ENCODE data around the gene ETS2. TPM values are rescaled to one million over a fixed set of nuclear protein-coding genes. Genes with fewer than 3 reads are reported as not detected.

Gene ETS2
- polyA plus RNA-seq, 1 experiment, result 18.8 TPM

DNA sequence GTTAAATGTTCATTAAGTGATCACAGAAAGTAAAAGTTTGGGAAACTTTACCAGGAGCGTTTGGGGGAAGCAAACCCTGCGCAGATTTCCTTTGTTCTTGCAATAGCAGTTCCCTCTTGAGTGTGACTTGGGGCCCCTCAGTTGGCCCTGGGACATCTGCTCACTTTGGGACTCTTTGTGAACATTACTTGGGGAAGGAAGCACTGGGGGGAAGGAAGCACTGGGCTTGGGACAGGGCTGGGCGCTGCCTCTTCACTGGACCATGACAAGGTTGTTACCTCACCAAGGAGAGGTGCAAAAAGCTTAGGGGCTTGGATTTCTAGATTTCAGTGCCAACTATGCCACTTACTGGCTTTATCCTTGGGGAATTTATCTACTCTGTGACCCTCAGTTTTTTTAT is 63.5 kb downstream of the ETS2 start:
- DNase-seq (ENCODE audit: low read depth), result no peak
- Histone ChIP-seq H3K27me3 (ENCODE audit: control insufficient read depth, insufficient read depth, low read length) (0 out of 2 replicates have a peak, but pooled peaks cover 2% of the 10 kb centered on the region), H3K4me3 (ENCODE audit: low read depth, low read length) (no peak overlapping the region), H3K36me3 (ENCODE audit: control insufficient read depth, insufficient read depth, low read length) (no peaks in the 10 kb centered on the region)
- ChIA-PET POLR2A (no interaction called here), CTCF (no interaction called here)
- TF ChIP-seq, protein P1, sequence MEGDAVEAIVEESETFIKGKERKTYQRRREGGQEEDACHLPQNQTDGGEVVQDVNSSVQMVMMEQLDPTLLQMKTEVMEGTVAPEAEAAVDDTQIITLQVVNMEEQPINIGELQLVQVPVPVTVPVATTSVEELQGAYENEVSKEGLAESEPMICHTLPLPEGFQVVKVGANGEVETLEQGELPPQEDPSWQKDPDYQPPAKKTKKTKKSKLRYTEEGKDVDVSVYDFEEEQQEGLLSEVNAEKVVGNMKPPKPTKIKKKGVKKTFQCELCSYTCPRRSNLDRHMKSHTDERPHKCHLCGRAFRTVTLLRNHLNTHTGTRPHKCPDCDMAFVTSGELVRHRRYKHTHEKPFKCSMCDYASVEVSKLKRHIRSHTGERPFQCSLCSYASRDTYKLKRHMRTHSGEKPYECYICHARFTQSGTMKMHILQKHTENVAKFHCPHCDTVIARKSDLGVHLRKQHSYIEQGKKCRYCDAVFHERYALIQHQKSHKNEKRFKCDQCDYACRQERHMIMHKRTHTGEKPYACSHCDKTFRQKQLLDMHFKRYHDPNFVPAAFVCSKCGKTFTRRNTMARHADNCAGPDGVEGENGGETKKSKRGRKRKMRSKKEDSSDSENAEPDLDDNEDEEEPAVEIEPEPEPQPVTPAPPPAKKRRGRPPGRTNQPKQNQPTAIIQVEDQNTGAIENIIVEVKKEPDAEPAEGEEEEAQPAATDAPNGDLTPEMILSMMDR (IDR thresholded peaks at IDR 0.05; ENCODE audit: insufficient read depth, low read depth, low read length), result no peak

- POLR2A ChIA-PET, result no interaction called here
- TF ChIP-seq, protein P1 (IDR thresholded peaks at IDR 0.05; ENCODE audit: insufficient read depth, low read depth, low read length), result 0 out of 2 replicates have a peak, but pooled peaks have one; percentile 3
- Histone ChIP-seq H3K36me3 (ENCODE audit: control insufficient read depth, insufficient read depth, low read length) (no peaks in the 10 kb centered on the region), H3K4me3 (ENCODE audit: low read depth, low read length) (no peak overlapping the region), H3K27me3 (ENCODE audit: control insufficient read depth, insufficient read depth, low read length) (0 out of 2 replicates have a peak, but pooled peaks cover 2% of the 10 kb centered on the region)
- CTCF ChIA-PET, result no interaction called here
- DNase-seq (ENCODE audit: low read depth), result no peak
Measured at GRCh38 chr21:38869946-38870345, 64.2 kb downstream of the ETS2 start.
